ENCODE data around the gene ASCL5. TPM values are rescaled to one million over a fixed set of nuclear protein-coding genes. Genes with fewer than 3 reads are reported as not detected.

ASCL5 gene
- total and polyA plus RNA-seq, 2 of the 13 experiments (the other 11 are each of a cell fraction or from before 2014, with no cell fraction given) = not detected

DNA sequence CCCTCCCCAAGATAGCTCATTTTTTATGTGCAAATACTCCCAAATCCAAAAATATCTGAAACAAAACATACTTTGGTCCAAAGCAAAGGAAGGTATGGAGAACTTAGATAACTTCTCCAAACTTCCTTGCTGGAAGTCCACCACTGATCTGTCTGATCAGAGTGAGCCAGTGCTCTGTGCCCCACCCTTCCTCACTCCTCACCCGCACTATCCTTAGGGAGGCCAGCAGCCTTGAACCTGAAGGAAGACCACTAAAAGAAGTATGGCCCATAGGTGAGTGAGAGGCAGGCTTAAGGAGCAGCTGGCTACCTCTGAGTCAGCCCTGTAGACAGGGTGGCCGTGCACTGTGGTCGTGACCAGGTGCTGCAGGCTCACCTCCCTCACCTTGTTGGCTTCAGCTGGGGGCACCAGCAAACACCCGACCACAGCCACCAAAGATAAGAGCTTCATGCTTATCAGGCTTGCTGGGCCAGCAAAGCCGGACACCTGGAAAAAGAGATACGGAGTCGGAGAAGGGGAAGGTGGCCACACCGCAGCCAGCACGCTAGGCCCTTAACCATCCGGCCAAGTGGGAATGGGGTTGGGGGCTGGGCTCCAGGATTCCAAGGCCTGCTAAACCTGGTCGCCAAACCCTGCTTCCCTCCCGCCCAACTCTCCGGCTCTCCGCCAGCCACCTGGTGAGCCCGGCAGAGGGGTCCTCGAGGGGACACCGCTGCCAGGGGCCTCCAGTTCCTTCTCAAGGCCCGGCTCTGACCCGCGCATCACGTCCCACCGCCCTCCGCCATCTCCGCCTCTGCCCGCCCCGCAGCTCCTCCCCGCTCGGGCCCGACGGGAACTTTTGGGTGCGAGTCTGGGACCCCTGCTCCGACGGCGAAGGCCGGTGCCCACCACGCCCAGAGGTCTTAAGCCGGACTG, 26.7 kb upstream of the ASCL5 start (continued):
- TF ChIP-seq, protein P1, sequence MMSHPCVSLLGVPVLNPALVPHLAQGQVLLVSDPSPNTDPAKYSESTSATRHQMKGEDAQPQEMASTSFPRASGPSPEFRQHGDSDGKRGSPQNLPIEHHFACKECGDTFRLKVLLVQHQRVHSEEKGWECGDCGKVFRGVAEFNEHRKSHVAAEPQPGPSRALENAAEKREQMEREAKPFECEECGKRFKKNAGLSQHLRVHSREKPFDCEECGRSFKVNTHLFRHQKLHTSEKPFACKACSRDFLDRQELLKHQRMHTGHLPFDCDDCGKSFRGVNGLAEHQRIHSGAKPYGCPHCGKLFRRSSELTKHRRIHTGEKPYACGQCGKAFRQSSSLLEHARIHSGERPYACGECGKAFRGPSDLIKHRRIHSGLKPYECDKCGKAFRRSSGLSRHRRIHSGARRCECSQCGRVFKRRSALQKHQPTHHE (CRISPR knock-in tag; IDR thresholded peaks at IDR 0.05; ENCODE audit: borderline replicate concordance) = no peak
- TF ChIP-seq, protein P2, sequence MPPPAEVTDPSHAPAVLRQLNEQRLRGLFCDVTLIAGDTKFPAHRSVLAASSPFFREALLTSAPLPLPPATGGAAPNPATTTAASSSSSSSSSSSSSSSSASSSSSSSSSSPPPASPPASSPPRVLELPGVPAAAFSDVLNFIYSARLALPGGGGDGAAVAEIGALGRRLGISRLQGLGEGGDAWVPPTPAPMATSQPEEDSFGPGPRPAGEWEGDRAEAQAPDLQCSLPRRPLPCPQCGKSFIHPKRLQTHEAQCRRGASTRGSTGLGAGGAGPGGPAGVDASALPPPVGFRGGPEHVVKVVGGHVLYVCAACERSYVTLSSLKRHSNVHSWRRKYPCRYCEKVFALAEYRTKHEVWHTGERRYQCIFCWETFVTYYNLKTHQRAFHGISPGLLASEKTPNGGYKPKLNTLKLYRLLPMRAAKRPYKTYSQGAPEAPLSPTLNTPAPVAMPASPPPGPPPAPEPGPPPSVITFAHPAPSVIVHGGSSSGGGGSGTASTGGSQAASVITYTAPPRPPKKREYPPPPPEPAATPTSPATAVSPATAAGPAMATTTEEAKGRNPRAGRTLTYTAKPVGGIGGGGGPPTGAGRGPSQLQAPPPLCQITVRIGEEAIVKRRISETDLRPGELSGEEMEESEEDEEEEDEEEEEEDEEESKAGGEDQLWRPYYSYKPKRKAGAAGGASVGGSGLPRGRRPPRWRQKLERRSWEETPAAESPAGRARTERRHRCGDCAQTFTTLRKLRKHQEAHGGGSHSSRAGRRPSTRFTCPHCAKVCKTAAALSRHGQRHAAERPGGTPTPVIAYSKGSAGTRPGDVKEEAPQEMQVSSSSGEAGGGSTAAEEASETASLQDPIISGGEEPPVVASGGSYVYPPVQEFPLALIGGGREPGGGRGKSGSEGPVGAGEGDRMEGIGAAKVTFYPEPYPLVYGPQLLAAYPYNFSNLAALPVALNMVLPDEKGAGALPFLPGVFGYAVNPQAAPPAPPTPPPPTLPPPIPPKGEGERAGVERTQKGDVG (CRISPR knock-in tag; IDR thresholded peaks at IDR 0.05; ENCODE audit: borderline replicate concordance) = no peak
- no peak for TF ChIP-seq ZMYM3 (CRISPR knock-in tag; IDR thresholded peaks at IDR 0.05)
- no peak for TF ChIP-seq RFX3 (CRISPR knock-in tag; IDR thresholded peaks at IDR 0.05)
- no peak for TF ChIP-seq SP5 (CRISPR knock-in tag; IDR thresholded peaks at IDR 0.05; ENCODE audit: borderline replicate concordance, low read depth)
- TF ChIP-seq TAF1 (CRISPR knock-in tag; IDR thresholded peaks at IDR 0.05) = peak; percentile 5; the same call in 1 of the 2 replicates
- TF ChIP-seq RBM39 (IDR thresholded peaks at IDR 0.05; ENCODE audit: low read depth, low read length, poor library complexity, severe bottlenecking) = peak; percentile 52
- no peak for TF ChIP-seq KAT8 (CRISPR knock-in tag; IDR thresholded peaks at IDR 0.05)
- TF ChIP-seq KDM5A (IDR thresholded peaks at IDR 0.05; ENCODE audit: borderline replicate concordance, low read length) = peak; percentile 54; the same call in 1 of the 2 replicates
- no peak for TF ChIP-seq ZNF329 (CRISPR knock-in tag; IDR thresholded peaks at IDR 0.05; ENCODE audit: low read depth)
- TF ChIP-seq ZNF138 (CRISPR knock-in tag; IDR thresholded peaks at IDR 0.05; ENCODE audit: low read depth) = 0 out of 2 replicates have a peak, but pooled peaks have one; percentile 19
- no peak for TF ChIP-seq ZNF720 (CRISPR knock-in tag; IDR thresholded peaks at IDR 0.05)
- TF ChIP-seq, protein P3, sequence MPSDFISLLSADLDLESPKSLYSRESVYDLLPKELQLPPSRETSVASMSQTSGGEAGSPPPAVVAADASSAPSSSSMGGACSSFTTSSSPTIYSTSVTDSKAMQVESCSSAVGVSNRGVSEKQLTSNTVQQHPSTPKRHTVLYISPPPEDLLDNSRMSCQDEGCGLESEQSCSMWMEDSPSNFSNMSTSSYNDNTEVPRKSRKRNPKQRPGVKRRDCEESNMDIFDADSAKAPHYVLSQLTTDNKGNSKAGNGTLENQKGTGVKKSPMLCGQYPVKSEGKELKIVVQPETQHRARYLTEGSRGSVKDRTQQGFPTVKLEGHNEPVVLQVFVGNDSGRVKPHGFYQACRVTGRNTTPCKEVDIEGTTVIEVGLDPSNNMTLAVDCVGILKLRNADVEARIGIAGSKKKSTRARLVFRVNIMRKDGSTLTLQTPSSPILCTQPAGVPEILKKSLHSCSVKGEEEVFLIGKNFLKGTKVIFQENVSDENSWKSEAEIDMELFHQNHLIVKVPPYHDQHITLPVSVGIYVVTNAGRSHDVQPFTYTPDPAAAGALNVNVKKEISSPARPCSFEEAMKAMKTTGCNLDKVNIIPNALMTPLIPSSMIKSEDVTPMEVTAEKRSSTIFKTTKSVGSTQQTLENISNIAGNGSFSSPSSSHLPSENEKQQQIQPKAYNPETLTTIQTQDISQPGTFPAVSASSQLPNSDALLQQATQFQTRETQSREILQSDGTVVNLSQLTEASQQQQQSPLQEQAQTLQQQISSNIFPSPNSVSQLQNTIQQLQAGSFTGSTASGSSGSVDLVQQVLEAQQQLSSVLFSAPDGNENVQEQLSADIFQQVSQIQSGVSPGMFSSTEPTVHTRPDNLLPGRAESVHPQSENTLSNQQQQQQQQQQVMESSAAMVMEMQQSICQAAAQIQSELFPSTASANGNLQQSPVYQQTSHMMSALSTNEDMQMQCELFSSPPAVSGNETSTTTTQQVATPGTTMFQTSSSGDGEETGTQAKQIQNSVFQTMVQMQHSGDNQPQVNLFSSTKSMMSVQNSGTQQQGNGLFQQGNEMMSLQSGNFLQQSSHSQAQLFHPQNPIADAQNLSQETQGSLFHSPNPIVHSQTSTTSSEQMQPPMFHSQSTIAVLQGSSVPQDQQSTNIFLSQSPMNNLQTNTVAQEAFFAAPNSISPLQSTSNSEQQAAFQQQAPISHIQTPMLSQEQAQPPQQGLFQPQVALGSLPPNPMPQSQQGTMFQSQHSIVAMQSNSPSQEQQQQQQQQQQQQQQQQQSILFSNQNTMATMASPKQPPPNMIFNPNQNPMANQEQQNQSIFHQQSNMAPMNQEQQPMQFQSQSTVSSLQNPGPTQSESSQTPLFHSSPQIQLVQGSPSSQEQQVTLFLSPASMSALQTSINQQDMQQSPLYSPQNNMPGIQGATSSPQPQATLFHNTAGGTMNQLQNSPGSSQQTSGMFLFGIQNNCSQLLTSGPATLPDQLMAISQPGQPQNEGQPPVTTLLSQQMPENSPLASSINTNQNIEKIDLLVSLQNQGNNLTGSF (CRISPR knock-in tag; IDR thresholded peaks at IDR 0.05) = 0 out of 2 replicates have a peak, but pooled peaks have one; percentile 23
- TF ChIP-seq, protein P4, sequence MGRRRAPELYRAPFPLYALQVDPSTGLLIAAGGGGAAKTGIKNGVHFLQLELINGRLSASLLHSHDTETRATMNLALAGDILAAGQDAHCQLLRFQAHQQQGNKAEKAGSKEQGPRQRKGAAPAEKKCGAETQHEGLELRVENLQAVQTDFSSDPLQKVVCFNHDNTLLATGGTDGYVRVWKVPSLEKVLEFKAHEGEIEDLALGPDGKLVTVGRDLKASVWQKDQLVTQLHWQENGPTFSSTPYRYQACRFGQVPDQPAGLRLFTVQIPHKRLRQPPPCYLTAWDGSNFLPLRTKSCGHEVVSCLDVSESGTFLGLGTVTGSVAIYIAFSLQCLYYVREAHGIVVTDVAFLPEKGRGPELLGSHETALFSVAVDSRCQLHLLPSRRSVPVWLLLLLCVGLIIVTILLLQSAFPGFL (CRISPR knock-in tag; IDR thresholded peaks at IDR 0.05) = no peak
- no peak for TF ChIP-seq TOE1 (CRISPR knock-in tag; IDR thresholded peaks at IDR 0.05)
- TF ChIP-seq ZNF780A (CRISPR knock-in tag; IDR thresholded peaks at IDR 0.05) = no peak
- no peak for TF ChIP-seq AHR (CRISPR knock-in tag; IDR thresholded peaks at IDR 0.05)
